B cell (primary cell): ENCODE measurements around the gene JPT2. TPM values are rescaled to one million over a fixed set of nuclear protein-coding genes. Genes with fewer than 3 reads are reported as not detected.
"Not testable (repeated sequence)": the region's sequence is repeated elsewhere in the genome, so short reads cannot be mapped to it uniquely, and the experiment has no call there.

Experiments used
- ATAC-seq: fragments of 200-7000 bp; cut with Tn5 transposase; one replicate; pipeline ENCODE4 v1.10.0; 2021; ENCODE audit warnings: low read depth, mild to moderate bottlenecking, moderate number of reproducible peaks, moderate library complexity
- CTCF ChIA-PET: fragments of 350-600 bp; sonication (Branson Sonifier 250); formaldehyde crosslinking; loops from one replicate; lab custom pipeline; 2021; ENCODE audit warnings: antibody characterized with exemption, inconsistent platforms; lab: Charles Lee
- POLR2A ChIA-PET: fragments of 350-600 bp; sonication (Branson Sonifier 250); formaldehyde crosslinking; loops from one replicate; lab custom pipeline; 2021; ENCODE audit warnings: antibody characterized with exemption; lab: Charles Lee
- DNase-seq: peaks from one replicate; pipeline ENCODE4 v3.0.0; 2013
- H2AFZ ChIP-seq: 2 replicates; pipeline ENCODE4 v1.6.1; 2012; ENCODE audit warnings: mild to moderate bottlenecking, low read depth, low read length; ENCODE audit not compliant: insufficient read depth, poor library complexity, severe bottlenecking
- H3K27ac ChIP-seq, 2 donors: 1 replicate in 1 of 2; 2 replicates in 1 of 2; pipeline ENCODE4 v1.5.1; 2012 to 2013; ENCODE audit warnings: low read length in 2 of 2, mild to moderate bottlenecking in 2 of 2, moderate library complexity in 1 of 2
- H3K27me3 ChIP-seq, 4 experiments: fragments of 200-600 bp in 1 of 4; sonication (generic) in 1 of 4; replicated peaks in 1 of 4; 1 replicate in 2 of 4; 2 replicates in 2 of 4; pipeline versions ENCODE4 v1.6.1 to v1.7.0; 2013 to 2016; ENCODE audit warnings: low read length in 3 of 4, mild to moderate bottlenecking in 2 of 4, mixed read lengths in 1 of 4, moderate library complexity in 1 of 4; ENCODE audit not compliant: insufficient read depth in 4 of 4, control insufficient read depth in 3 of 4; ENCODE audit errors: control extremely low read depth in 1 of 4
- H3K36me3 ChIP-seq, 2 experiments: replicated peaks in 1 of 2; 1 replicate in 1 of 2; 2 replicates in 1 of 2; pipeline versions ENCODE4 v1.6.1 to v1.7.1; 2013; ENCODE audit warnings: low read length in 1 of 2; ENCODE audit not compliant: insufficient read depth in 2 of 2, control insufficient read depth in 1 of 2; ENCODE audit errors: control extremely low read depth in 1 of 2, extremely low read depth in 1 of 2
- H3K4me1 ChIP-seq, 2 donors: fragments of 200-600 bp in 1 of 2; sonication (generic) in 1 of 2; 1 replicate in 1 of 2; 2 replicates in 1 of 2; pipeline versions ENCODE4 v1.5.1 to v1.6.1; 2013 to 2017; ENCODE audit warnings: low read length in 2 of 2; ENCODE audit not compliant: control insufficient read depth in 2 of 2, insufficient read depth in 2 of 2
- H3K4me2 ChIP-seq: replicated peaks from 2 replicates; pipeline ENCODE3; 2012; ENCODE audit warnings: mild to moderate bottlenecking, low read depth, low read length; ENCODE audit not compliant: poor library complexity, severe bottlenecking
- H3K4me3 ChIP-seq, 5 experiments: fragments of 200-600 bp in 1 of 5; sonication (generic) in 1 of 5; 1 replicate in 3 of 5; 2 replicates in 2 of 5; pipeline versions ENCODE4 v1.5.1 to v1.7.0; 2011 to 2016; ENCODE audit warnings: low read length in 4 of 5, mild to moderate bottlenecking in 4 of 5, low read depth in 2 of 5, control low read depth in 1 of 5, moderate library complexity in 1 of 5; ENCODE audit not compliant: insufficient read depth in 1 of 5; ENCODE audit errors: control extremely low read depth in 1 of 5, extremely low read depth in 1 of 5
- H3K79me2 ChIP-seq: fragments of 200-600 bp; sonication (generic); one replicate; pipeline ENCODE4 v1.6.0; 2016; ENCODE audit warnings: low read length; ENCODE audit not compliant: control insufficient read depth, insufficient read depth
- H3K9ac ChIP-seq: fragments of 200-600 bp; sonication (generic); 2 replicates; pipeline ENCODE4 v1.6.1; 2017; ENCODE audit warnings: mild to moderate bottlenecking, low read length, moderate library complexity
- H3K9me3 ChIP-seq, 3 donors: one replicate each; pipeline versions ENCODE4 v1.6.1 to v1.7.1; 2013; ENCODE audit warnings: low read length in 2 of 3; ENCODE audit not compliant: control insufficient read depth in 2 of 3, insufficient read depth in 1 of 3; ENCODE audit errors: control extremely low read depth in 1 of 3
- H4K20me1 ChIP-seq: 2 replicates; pipeline ENCODE4 v1.6.0; 2012; ENCODE audit warnings: mild to moderate bottlenecking, low read length; ENCODE audit not compliant: insufficient read depth, control insufficient read depth, poor library complexity, severe bottlenecking
- H3K27ac Mint-ChIP-seq: one replicate; pipeline ENCODE4 v1.8.0; 2021; ENCODE audit warnings: mixed read lengths
- H3K27me3 Mint-ChIP-seq: one replicate; pipeline ENCODE4 v1.8.0; 2021; ENCODE audit warnings: mixed read lengths
- H3K4me1 Mint-ChIP-seq: one replicate; pipeline ENCODE4 v1.8.0; 2021; ENCODE audit warnings: mixed read lengths
- H3K4me3 Mint-ChIP-seq: one replicate; pipeline ENCODE4 v1.8.0; 2021; ENCODE audit warnings: mixed read lengths
- H3K9me3 Mint-ChIP-seq: one replicate; pipeline ENCODE4 v1.8.0; 2022; ENCODE audit warnings: mixed read lengths; ENCODE audit not compliant: insufficient read depth
- CTCF ChIP-seq: fragments of 200-600 bp; IDR thresholded peaks from one replicate; pipeline ENCODE4 v1.8.0; 2022; ENCODE audit warnings: antibody characterized with exemption, mild to moderate bottlenecking
- EZH2 ChIP-seq: IDR thresholded peaks from 2 replicates; pipeline ENCODE4 v1.6.1; 2012; ENCODE audit warnings: borderline replicate concordance, low read depth, mild to moderate bottlenecking, moderate library complexity, low read length; ENCODE audit not compliant: insufficient read depth, poor library complexity, severe bottlenecking
- WGBS: methylation state at CpG from one replicate; pipeline ENCODE4 v1.1.5; 2013; ENCODE audit warnings: missing lambda C conversion rate; ENCODE audit not compliant: insufficient coverage; 5-methylcytosine and 5-hydroxymethylcytosine counted together
- intact Hi-C: fragments of 100-400 bp; cut with micrococcal nuclease; formaldehyde crosslinking; loops from one replicate; pipeline ENCODE4 v1.10.0; 2022
- polyA plus RNA-seq: library from polyadenylated mRNA; depleted of rRNA; stranded (reverse); fragments of >200 nt; gene quantifications from 2 replicates; pipeline ENCODE4 v1.2.3, GENCODE V29; 2012
- total RNA-seq, 2 donors: library from RNA; stranded (reverse); fragments of 120-200 nt in 1 of 2; gene quantifications; 1 replicate in 1 of 2; 2 replicates in 1 of 2; pipeline versions ENCODE4 v1.2.3 to v1.2.4, GENCODE V29; 2013 to 2022

JPT2 gene
- total and polyA plus RNA-seq, 2 donors (not counting 1 experiment from before 2014, with no cell fraction given), result 10.7 to 45.7 TPM

GRCh38 chr16:1701216-1701878, 23.3 kb downstream of the JPT2 start:
- POLR2A ChIA-PET, result interaction anchor here (0.6 kb wide), 2 partner anchors 242 to 1475 kb away, joined by 3 to 4 read pairs; no protein-coding TSS in a partner anchor
- WGBS, result 80% methylated on average over 1 of the region's 6 CpGs

GRCh38 chr16:1705324-1705687, 27.2 kb downstream of the JPT2 start:
- peak overlapping the region; percentile 94 for H3K4me2 ChIP-seq
- WGBS, result 1% methylated on average over 11 of the region's 16 CpGs
- peak overlapping the region; percentile 74 to 98 (median 96) for H3K4me3 ChIP-seq
- not testable (repeated sequence) for H3K27me3 ChIP-seq, DNase-seq, H3K9me3 Mint-ChIP-seq, H3K27me3 Mint-ChIP-seq, H3K9me3 ChIP-seq
- H3K4me1 ChIP-seq, result peaks cover 14 to 30% of the 10 kb centered on the region in 2 donors
- H4K20me1 ChIP-seq, result peaks cover 35% of the 10 kb centered on the region
- H3K36me3 ChIP-seq, result peaks cover 3 to 21% of the 10 kb centered on the region in 2 experiments
- peak; percentile 6 for ATAC-seq
- intact Hi-C loops, result loop anchor here (5.0 kb wide), 2 partner anchors 93 to 267 kb away; partner anchors contain the start of genes CRAMP1, IFT140 and TBL3
- ChIA-PET CTCF (interaction anchor here (0.6 to 2.4 kb wide), 19 partner anchors 9 to 544 kb away, joined by 3 to 16 read pairs (median 5); partner anchors contain the start of genes EME2, FAHD1, JPT2 and MRPS34), POLR2A (interaction anchor here (0.5 to 2.5 kb wide), 10 partner anchors 14 to 776 kb away, joined by 3 to 15 read pairs (median 6); partner anchors contain the start of genes IFT140, JPT2, NME3 and NUBP2)
- Mint-ChIP-seq H3K4me3 (peak overlapping the region; percentile 98), H3K27ac (peak overlapping the region; percentile 98), H3K4me1 (peaks cover 36% of the 10 kb centered on the region)
- peak overlapping the region; percentile 82 to 91 for H3K27ac ChIP-seq
- peak overlapping the region; percentile 98 for H3K9ac ChIP-seq
- peak overlapping the region; percentile 82 for H2AFZ ChIP-seq
- H3K79me2 ChIP-seq, result peaks cover 49% of the 10 kb centered on the region

More at GRCh38 chr16:1701216-1701878, 23.3 kb downstream of the JPT2 start:
- H3K27ac ChIP-seq, result no peak overlapping the region
- H3K4me2 ChIP-seq, result no peak overlapping the region
- no peak overlapping the region for H2AFZ ChIP-seq
- CTCF ChIA-PET, result interaction anchor here (0.7 to 1.1 kb wide), 3 partner anchors 10 to 75 kb away, joined by 3 to 4 read pairs (median 3); no protein-coding TSS in a partner anchor
- Mint-ChIP-seq H3K27ac (peak overlapping the region; percentile 59), H3K4me1 (peaks cover 10% of the 10 kb centered on the region), H3K4me3 (no peak overlapping the region), H3K9me3 (no peaks in the 10 kb centered on the region), H3K27me3 (no peaks in the 10 kb centered on the region)
- no peaks in the 10 kb centered on the region for H3K9me3 ChIP-seq
- peaks cover 10% of the 10 kb centered on the region for H3K79me2 ChIP-seq
- no peak overlapping the region for H3K9ac ChIP-seq
- ATAC-seq, result no peak
- H3K4me3 ChIP-seq, result no peak overlapping the region
- peaks cover 3% of the 10 kb centered on the region for H4K20me1 ChIP-seq
- peaks cover 11 to 44% of the 10 kb centered on the region in 2 experiments for H3K36me3 ChIP-seq
- DNase-seq, result no peak
- intact Hi-C loops, result no loop called here
- H3K4me1 ChIP-seq, result peaks cover 0 to 8% of the 10 kb centered on the region in 2 donors
- TF ChIP-seq EZH2 (no peak), CTCF (no peak)
- H3K27me3 ChIP-seq, result no peaks in the 10 kb centered on the region
